Retina (tissue), 1 donor: Measurements from ENCODE around the gene ANK3.

Experiments
- DNase-seq: peaks from one replicate; pipeline ENCODE4 v3.0.0-alpha.2; 2016

The ANK3 gene

DNA sequence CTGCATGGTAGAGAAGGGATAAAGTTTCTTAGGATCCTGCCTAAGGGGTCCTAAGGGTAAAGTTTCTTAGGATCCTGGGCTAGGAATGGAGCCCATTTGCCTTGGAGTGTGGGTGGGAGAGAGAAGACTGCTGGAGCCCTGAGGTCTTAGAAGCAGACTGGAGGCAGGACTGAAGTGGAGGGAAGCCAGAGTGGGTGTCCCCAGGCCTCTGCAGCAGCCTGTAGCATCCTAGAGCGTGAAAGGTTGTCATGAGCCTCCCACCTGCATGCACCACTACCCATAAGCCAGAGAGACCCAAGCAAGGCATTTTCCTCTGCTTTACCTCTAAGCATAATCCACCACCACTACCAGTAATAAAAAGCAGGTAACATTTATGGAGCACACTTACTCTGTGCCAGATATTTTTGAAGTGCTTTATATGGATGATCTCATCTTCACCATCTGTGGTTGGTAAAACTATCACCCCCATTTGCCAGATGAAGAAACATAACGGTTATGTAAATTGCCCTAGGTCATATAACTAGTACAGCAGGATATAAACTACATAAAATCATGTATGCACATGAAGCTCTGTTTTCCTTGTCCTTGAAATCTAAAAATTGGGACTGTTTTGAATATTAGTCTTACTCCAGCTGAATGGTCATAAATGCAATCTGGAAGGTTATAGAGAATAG lies 379.8 kb downstream of the ANK3 start:
- DNase-seq: no peak

DNA sequence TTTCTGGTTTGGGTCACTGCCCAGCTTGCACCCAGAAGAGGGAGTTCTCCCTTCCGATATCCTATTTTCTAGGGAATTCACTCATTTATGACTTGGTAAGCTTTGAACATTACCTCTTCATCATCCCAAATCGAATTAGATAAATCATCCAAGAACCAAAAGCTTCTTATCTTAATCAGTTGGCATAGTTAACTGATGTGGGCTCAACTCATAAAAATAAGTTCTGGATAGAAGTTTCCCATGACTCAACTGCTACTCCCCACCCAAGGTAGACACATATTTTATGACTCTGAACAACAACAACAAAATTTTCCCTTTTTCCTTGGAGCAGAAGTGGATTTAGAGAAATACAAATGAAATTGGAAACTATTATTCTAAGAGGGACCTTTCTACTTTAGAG lies 380.4 kb downstream of the ANK3 start:
- no peak for DNase-seq

DNA sequence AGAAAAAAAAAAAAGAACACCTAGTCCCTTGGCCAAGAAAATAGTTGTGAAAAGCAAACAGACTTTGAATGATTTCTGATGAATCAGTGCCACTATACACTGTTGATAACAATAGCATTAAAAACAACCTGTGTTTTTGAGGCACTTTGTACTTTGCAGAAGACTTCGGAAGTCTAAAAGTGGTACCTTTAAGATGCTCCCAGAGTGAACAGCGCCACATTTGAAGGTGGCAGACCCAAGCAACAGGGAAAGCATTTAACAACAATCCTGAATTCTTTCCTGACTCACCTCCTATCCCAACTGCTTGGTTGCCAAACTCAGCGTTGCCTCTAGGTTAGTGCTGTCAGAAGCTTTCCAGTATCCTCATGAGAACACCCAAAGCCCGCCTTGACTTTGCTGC lies 380.9 kb downstream of the ANK3 start:
- DNase-seq: no peak

DNA sequence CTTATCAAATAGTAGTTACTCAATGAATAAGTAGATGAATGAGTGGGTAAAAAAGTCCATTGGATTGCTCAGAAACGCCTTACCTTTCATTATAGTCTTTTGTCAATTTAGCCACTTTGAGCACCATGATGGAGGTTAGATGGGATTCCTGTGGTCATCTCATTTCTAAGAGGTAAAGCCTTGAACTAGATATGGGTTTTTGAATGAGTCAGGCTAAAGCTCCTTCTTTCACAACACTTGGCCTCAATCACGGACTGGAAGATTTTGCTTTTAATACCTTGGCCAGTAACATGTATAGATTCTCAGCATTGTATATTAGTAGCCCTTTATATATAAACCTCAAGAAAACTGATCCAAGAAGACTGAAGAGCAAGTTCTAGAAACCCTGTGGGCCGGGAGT lies 383.6 kb downstream of the ANK3 start:
- DNase-seq: no peak

DNA sequence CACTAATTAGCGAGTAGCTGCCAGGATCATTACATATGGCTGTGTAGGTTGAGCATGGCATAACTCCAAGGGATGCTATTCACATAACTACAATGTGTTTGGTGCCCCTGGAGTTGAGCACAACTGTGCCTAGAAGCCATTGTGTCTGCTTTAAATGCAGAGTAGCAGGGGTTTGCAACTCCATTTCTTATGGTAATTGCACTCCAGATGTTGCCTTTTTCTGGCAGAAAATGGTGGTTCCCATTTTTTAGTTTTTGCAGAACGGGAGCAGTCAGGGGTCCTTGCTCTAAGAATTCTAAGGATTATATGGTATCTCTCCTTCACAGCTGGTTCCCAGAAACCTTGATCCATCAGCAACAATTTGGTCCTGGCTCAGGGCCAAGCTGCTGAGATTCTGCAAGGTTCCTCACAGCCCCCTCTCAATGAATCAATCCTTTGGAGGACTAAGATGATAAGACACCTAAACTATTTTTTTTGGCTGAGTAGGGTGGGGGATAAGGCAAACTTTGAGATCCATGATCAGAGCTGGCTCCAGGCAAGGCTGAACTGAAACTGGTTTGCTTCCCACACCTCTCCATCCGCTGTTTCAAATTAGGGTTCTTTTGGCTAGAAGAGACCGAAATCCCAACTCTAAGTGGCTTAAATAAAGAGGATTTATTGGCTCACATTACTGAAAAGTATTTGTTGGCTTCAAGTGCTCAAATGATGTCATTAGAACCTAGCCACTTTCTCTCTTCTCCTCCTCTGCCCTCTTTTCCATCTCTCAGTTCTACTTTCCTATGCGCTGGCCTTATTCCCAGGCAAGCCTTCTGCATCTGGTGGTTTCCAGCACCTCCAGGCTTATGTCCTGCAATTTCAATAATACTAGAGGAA lies 385.8 kb downstream of the ANK3 start:
- no peak for DNase-seq

DNA sequence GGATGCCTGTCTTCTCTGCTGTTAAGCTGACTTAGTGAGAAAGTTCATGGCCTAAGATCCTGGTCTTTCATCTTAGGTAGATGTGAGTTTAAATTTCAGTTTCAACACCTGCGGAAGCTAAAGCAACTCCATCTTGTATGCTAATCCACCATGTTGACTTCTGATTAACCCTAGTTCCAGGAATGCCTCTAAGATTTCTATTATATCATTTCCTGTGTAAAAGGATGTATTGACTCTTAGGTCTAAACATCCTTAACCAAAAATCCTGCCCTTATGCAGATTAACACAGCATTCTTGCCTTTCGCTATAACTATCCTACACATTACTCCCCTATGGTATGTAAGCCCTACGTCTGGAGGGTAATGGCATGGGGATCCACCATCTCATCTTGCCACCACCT lies 388.9 kb downstream of the ANK3 start:
- DNase-seq: no peak

DNA sequence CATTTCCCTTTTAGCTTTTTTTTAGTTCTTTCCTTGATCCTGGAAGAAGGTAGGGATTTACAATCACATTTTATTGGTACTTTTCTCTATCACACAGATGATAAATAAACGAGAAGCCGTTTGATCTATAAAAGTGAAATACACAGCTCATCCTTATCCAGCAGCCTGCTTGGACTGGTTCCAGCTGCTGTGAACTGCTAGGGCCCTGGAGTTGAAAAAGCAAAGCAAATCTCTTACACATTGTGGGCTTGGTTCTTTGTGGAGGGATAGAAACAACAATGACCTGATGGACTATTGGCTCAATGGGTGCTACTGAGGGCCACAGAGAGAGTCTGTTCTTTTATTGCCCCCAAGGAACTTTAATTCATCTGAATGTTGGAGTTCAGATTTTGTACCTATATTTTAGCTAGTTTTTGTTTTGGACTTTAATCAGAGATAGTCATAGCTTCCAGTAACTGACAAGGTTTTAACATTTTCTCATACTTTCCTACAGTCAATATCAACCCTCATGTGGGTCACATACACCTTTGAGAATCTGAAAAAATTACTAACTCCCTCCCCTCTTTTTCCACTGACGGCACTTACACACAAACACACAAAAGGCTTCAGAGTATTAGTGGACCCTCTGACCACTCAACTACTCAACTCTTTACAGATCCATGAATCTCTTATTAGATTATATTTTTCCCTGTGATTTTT lies 391.7 kb downstream of the ANK3 start:
- no peak for DNase-seq

DNA sequence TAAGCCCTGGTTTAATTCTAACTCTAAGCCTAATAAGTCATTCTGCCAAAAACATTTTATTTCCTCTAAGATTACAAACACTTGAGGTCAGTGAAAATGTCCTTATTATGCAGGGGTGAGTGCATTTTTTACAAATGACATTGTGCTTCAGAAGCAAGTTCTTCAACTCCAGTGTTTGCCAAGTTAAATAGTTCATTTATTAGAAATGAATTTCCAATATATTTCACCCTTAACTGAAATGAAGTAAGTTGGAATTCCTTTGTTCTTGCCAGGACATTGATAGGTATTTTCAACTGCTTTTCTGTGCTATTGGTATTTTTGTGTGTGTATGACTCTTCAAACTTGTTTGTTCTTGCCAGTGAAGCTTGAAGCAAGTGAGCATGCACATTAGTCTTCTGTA lies 393.8 kb downstream of the ANK3 start:
- no peak for DNase-seq

DNA sequence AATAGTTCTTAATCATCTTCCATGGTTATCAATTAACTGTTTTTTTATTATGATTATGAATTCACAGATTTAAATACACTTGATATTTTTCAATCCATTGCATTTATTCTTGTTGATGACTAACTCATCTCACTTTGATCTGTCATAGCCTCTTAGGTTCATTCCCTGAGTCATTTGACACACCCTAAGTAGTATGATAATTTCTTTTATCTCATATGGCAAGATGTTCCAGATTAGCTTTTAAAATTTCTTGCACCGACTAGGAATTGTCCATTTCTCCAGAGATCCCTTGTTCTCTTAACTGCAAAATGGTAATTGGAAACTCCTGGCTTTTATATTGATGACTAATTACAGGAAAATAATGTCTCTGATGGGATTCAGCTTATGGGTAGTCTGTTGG lies 395.7 kb downstream of the ANK3 start:
- no peak for DNase-seq

DNA sequence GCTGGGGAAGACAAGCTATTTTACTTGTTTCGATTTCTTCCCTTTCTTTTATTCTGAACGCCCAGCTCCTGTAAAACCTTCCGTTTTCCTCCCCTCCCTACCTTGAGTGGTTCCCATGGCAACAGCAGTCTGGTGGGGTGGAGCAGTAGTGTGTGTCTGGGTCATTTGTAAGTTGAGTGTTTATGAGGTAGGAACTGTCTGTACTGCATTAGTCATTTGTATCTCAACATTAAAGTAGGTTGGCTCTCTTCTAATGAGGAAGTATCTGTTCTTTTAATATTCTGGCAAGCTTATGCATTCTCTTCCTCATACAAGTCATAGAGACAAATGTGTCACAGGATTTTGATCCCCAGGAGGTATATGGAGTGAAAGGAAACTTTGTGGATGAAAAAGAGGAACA lies 398.0 kb downstream of the ANK3 start:
- no peak for DNase-seq

DNA sequence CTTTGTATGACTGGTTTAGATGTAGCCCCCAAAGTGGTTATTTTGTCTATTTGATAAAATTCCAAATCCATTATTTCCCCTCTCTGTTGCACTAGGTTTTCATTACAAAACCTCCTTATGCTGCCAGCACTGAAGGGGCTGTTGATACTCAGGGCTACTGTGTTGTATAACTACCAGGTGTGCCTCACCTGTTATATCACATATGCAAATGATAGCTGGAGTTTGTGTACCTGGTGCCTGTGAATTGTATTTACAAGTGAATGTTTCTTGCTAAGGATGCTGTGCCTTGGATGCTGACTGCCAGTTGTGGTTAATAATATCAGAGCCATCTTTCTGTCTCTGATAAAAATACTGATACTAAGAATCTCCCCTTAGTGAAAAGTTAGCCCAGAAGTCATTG lies 398.6 kb downstream of the ANK3 start:
- no peak for DNase-seq

DNA sequence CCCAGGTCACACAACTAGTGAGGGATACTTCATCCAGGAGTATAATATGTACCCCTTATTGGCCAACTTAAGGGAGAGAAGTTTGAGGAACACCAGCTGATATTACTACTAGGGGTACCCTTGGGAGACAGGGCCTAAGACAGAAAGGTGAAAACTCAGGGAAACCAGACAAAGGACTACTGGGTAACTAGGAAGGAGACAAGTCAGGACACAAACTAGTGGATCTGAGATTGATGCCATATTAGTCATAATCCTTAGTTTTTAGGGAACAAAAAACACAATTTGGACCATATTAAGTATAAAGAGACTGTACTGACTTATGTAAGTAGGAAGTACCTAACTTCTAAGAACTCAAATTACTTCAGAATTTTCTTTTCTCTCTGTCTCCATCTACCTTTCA lies 404.0 kb downstream of the ANK3 start:
- DNase-seq: no peak

DNA sequence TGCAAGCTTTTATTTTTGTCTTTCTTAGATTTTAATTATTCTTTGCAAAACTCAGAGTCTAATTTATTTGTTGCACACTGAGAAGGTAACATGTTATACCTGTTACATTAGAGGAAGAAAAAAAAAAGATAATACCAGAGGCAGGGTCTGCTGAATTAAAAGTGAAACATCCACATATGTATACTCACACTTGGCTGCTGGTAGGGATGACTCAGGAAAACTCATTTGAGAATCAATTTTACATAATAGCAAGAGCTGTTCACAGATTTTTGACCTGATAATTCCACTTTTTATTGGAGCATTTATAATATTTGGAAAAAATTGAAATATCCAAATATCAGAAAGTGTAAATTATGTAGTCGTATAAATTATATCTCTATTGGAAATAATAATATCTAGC lies 405.3 kb downstream of the ANK3 start:
- DNase-seq: no peak

DNA sequence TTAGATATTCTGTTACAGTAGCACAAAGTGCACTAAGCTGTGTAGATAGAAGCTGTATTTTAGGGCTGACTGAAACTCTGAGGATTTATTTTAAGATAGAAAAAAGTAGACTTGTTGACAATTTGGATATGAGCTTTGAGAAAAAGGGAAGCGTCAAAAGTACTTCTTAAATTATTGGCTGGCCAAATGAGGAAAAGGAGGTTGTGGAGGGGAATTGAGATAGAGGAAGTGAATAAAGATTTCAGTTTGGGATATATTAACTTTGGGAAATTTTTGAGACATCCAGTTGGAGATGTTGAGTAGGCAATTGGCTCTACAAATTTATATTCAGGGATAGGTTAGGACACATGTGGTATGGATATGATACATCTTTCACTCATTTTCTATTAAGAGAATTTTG lies 409.3 kb downstream of the ANK3 start:
- no peak for DNase-seq

DNA sequence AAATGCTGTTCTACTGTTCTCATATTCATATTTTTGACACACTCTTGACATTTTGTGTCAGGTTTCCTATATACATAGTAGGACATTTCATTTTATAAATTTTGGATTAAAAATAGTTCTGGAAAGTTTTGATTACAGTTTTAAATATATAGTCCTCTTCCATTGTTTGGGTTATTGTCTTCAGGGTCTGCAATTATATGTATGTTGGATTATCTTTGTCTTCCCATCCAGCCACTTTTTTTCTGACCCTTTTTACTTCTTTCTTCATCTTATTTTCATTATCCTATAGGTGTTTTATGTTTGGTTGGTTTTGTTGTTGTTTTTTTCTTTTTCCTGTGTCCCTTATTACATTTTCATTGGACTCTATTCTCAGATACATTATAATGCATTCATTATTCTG lies 412.2 kb downstream of the ANK3 start:
- DNase-seq: no peak

DNA sequence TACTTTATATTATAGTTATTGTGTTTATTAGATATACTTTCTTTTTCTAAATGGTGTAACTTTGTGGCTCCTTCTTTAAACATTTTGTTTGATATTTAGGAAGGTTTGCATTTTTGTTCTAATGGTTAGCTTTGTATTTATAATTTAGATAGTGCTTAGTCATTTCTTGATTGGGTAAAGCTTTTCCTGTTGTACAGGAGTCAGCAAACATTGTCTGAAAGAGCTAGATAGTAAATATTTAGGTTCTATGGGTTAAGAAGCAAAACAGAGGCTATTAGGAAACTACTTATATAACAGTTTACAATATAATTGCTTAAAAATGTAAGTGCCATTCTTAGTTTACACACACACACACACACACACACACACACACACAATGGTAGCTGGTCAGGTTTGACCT lies 412.8 kb downstream of the ANK3 start:
- no peak for DNase-seq
